GM23338 (cell line): Measurements from ENCODE around the gene CDK5.

ENCODE experiments used
- CTCF ChIP-seq, 2 experiments: fragments of 200-600 bp in 1 of 2; sonication (generic) in 1 of 2; conservative IDR thresholded peaks; 2 replicates each; pipeline versions ENCODE4 v1.5.1 to v1.6.1; 2016 to 2017; ENCODE audit warnings: antibody characterized with exemption in 2 of 2, low read depth in 2 of 2, mild to moderate bottlenecking in 2 of 2, moderate library complexity in 1 of 2
- EZH2phosphoT487 ChIP-seq: fragments of 200-600 bp; sonication (generic); IDR thresholded peaks from one replicate; pipeline ENCODE4 v1.8.1; 2018; ENCODE audit warnings: antibody characterized with exemption; ENCODE audit not compliant: unreplicated experiment
- REST ChIP-seq: IDR thresholded peaks from one replicate; pipeline ENCODE4 v1.6.1; 2018; ENCODE audit warnings: antibody characterized with exemption; ENCODE audit not compliant: unreplicated experiment
- ZNF331 ChIP-seq: fragments of 250-450 bp; sonication (Bioruptor Pico); IDR thresholded peaks from 2 replicates; pipeline ENCODE4 v1.5.0; 2020; ENCODE audit warnings: low read depth, mild to moderate bottlenecking, moderate library complexity

- no peak for TF ChIP-seq ZNF331
- no peak for TF ChIP-seq REST
- TF ChIP-seq CTCF (conservative IDR thresholded peaks at IDR 0.05; ENCODE audit: low read depth in 2 of 2): peak in 1 of 2 experiments; percentile 69; a peak in 3 of 4 replicates
- no peak for TF ChIP-seq EZH2phosphoT487
These were observed 48.2 kb downstream of the CDK5 start for GRCh38 chr7:151009327-151010036.
